GM15510 (cell line): ENCODE results near the gene FBXW8.

Source experiments
- POLR2A ChIP-seq: IDR thresholded peaks from 3 replicates; pipeline ENCODE4 v1.6.1; 2011; ENCODE audit warnings: borderline replicate concordance; ENCODE audit not compliant: insufficient read length; ENCODE audit errors: extremely low read depth

Gene FBXW8

GRCh38 chr12:116959845-116960514 lies 49.2 kb downstream of the FBXW8 start:
- TF ChIP-seq POLR2A = no peak

DNA sequence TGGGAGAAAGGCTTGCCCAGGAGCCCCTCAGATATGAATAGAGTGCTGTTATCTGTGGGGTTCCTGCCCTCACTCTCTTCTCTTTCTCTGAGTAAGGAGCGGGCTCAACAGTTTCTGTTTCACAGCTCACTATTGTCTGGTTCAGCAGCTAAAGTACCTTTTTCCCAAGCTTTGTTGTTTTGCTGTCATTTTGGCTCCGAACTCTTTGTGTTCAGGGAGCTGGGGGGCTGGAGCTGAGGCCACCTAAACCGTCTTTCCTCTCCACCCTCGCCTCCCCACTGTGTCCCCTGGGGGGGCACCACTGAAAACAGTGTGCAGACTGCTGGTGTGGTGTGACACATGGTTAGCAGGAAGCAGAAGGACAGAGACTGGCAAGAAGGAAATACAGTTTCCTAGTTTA lies 51.4 kb downstream of the FBXW8 start:
- TF ChIP-seq POLR2A = no peak

- TF ChIP-seq POLR2A = no peak
These were observed 52.1 kb downstream of the FBXW8 start for GRCh38 chr12:116962783-116963356.

- TF ChIP-seq POLR2A = no peak
These were observed 53.6 kb downstream of the FBXW8 start for GRCh38 chr12:116964054-116965050.

GRCh38 chr12:116968986-116969385 lies 58.2 kb downstream of the FBXW8 start:
- no peak for TF ChIP-seq POLR2A

DNA sequence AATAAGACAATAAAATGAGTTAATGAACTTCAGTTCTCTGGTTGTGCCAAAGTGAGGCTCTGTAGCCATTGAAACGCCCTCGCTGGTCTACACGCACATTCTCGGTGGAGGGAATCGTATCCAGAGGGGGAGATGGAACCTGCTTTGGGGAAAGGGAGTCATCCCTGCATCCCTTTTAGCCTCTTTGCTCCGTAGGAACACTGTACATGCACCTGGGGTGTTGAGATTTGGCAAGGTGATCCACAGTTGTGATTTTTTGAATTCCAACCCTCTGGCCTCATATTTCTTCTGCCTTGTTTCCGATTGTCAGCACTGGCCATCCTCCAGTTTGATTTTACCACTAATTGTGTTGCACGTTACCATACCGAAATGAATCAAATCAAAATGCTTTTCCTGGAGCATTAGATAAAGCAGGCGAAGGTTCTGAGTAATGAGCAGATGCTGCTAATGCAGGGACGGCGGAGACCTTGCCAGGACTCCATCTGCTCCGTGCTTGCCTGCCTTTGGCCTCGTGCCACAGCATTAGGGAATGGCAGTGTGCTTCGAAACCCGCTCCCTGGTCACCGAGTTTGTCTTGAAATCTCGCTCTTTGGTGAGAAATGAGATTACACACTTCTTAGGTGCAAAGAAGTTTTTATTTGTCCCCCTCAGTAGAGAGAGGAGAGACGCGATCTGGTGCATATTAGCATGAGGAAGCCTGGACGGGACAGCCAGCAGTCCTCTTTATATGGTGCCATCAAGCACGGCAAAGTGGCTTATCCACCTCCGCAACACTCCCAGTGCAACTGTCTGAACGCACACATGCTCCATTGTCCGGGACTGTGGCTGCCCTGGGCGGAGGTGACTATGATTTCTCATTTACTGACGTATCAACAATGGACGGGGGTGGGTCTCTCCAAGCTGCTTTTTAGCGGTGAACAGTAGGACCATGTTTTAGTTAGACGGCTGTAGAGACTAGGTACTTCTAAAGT lies 59.1 kb downstream of the FBXW8 start:
- no peak for TF ChIP-seq POLR2A

GRCh38 chr12:116971222-116971621 lies 60.5 kb downstream of the FBXW8 start:
- TF ChIP-seq POLR2A = no peak

GRCh38 chr12:116975779-116976393 lies 65.1 kb downstream of the FBXW8 start:
- TF ChIP-seq POLR2A = no peak

GRCh38 chr12:116977465-116978380 lies 67.0 kb downstream of the FBXW8 start:
- TF ChIP-seq POLR2A = no peak

- no peak for TF ChIP-seq POLR2A
These were observed 68.2 kb downstream of the FBXW8 start for GRCh38 chr12:116978791-116979508.

- no peak for TF ChIP-seq POLR2A
These were observed 69.3 kb downstream of the FBXW8 start for GRCh38 chr12:116980083-116980482.

DNA sequence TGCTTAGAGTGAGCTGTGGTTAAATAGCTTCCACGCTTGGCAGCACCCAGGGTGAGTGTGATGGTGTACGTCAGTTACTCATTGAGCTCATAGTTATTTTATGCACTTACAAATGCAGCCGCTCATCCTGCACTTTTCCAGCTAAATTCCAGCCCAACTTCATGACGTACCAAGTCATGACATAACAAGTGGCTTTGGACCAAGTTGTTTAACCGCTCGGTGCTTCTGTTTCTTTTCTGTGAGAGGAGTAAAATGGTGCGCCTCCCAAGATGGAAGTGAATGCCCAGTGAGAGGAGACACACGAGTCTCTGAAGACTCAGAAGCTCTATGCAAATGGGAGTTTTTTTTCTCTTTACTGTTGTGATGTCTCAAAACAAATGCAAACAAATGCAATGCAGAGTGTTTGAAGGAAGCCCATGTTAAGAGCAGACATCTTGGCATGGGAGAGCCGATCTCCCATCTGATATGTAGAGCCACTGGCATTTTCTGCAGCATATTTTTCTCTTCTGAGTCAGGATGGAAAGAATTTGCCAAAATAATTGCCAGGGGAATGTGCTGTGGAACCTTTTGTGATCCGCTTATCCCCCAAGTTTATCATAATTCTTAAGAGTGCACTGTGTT lies 72.2 kb downstream of the FBXW8 start:
- TF ChIP-seq POLR2A = no peak
